ENCODE results near the gene PLCL1. TPM values are rescaled to one million over a fixed set of nuclear protein-coding genes. Genes with fewer than 3 reads are reported as not detected.
A peak's percentile ranks its signal among the peaks of the same experiment; 100 is the strongest.

Gene PLCL1
- total and polyA plus RNA-seq, 10 of the 15 experiments (the other 5 are each of a cell fraction or from before 2014, with no cell fraction given), result 0.03 to 1.5 (median 0.22) TPM

DNA sequence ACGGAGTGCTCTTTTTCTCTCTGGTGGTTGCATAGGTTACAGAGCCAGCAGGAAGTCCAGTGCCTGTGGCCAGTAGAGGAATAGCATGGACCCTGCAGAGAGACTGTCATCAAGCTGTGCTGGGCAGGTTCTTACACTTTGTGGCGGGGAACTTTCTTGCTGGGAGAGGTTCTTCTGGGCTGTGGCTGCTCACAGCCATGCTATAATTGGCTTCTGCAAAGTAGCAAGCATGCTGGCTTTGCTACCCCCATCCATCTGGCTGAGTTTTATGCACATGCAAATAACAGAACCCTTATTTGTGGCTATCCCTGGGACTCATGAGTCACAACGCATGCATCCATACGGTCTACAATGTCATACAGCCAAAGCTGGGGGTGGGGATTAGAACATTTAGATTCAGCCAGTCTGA, 68.9 kb downstream of the PLCL1 start:
- H3K27ac ChIP-seq (ENCODE audit: control insufficient read depth, insufficient read depth), result no peak overlapping the region
- no peaks in the 10 kb centered on the region for H3K27me3 ChIP-seq (replicated peaks in 1 of 2; ENCODE audit: control insufficient read depth in 2 of 2, insufficient read depth in 2 of 2, low read length in 1 of 2)
- ChIA-PET RAD21 (ENCODE audit: unreplicated experiment) (interaction anchor here (1.2 kb wide), 1 partner anchor 16 kb away, joined by 3 read pairs; no protein-coding TSS in a partner anchor), SMC1A (ENCODE audit: uncharacterized antibody, unreplicated experiment) (interaction anchor here (0.8 to 1.8 kb wide), 6 partner anchors 10 to 22 kb away, joined by 3 to 6 read pairs (median 4); no protein-coding TSS in a partner anchor), CTCF (interaction anchor here (0.6 to 0.8 kb wide), 3 partner anchors 60 to 234 kb away, joined by 3 read pairs; no protein-coding TSS in a partner anchor), POLR2A (no interaction called here)
- no peak overlapping the region for H3K4me2 ChIP-seq (ENCODE audit: control insufficient read depth, insufficient read depth)
- BruUV-seq (replicated peaks), result no TSS peak
- no peak for DNase-seq (ENCODE audit: low read depth, low spot score)
- no peaks in the 10 kb centered on the region for H3K9me3 ChIP-seq (replicated peaks; ENCODE audit: control insufficient read depth, insufficient read depth, low read length)
- H3K4me1 ChIP-seq (ENCODE audit: control insufficient read depth, insufficient read depth, low read length), result no peaks in the 10 kb centered on the region
- ATAC-seq, result peak; percentile 44; the same call in 2 of the 3 replicates
- H3K79me2 ChIP-seq (ENCODE audit: control insufficient read depth, insufficient read depth, low read length), result no peaks in the 10 kb centered on the region
- intact Hi-C loops (cut with micrococcal nuclease; ENCODE audit: unreplicated experiment) (no loop called here), in situ Hi-C loops (cut with MboI) (no loop called here)
- TF ChIP-seq PAX5 (IDR thresholded peaks at IDR 0.05; ENCODE audit: borderline replicate concordance, low read depth, low read length) (no peak), ZNF622 (IDR thresholded peaks at IDR 0.05) (no peak), ZZZ3 (IDR thresholded peaks at IDR 0.05; ENCODE audit: control insufficient read depth, insufficient read length, low read depth) (no peak), RCOR1 (conservative IDR thresholded peaks at IDR 0.05; ENCODE audit: low read depth, low read length) (no peak), EGR1 (IDR thresholded peaks at IDR 0.05; ENCODE audit: borderline replicate concordance in 1 of 2, low read depth in 2 of 2, low read length in 2 of 2) (no peak), NBN (IDR thresholded peaks at IDR 0.05) (no peak), LARP7 (IDR thresholded peaks at IDR 0.05) (no peak), HDAC6 (IDR thresholded peaks at IDR 0.05; ENCODE audit: unreplicated experiment) (no peak)
- TF ChIP-seq, protein P1, sequence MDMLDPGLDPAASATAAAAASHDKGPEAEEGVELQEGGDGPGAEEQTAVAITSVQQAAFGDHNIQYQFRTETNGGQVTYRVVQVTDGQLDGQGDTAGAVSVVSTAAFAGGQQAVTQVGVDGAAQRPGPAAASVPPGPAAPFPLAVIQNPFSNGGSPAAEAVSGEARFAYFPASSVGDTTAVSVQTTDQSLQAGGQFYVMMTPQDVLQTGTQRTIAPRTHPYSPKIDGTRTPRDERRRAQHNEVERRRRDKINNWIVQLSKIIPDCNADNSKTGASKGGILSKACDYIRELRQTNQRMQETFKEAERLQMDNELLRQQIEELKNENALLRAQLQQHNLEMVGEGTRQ (IDR thresholded peaks at IDR 0.05; ENCODE audit: borderline replicate concordance, low read depth, low read length), result no peak
- no peak for FAIRE-seq
- H3K4me3 ChIP-seq, result no peak overlapping the region
- H3K36me3 ChIP-seq (ENCODE audit: control insufficient read depth in 2 of 2, insufficient read depth in 2 of 2, low read length in 1 of 2), result no peaks in the 10 kb centered on the region
- no peak overlapping the region for H3K9ac ChIP-seq (ENCODE audit: control insufficient read depth, insufficient read depth, low read length)
- WGBS (ENCODE audit: insufficient coverage, insufficient replicate concordance, low lambda C conversion rate, missing lambda C conversion rate), result 63% methylated on average over 4 of the region's 4 CpGs
- H4K20me1 ChIP-seq (ENCODE audit: control insufficient read depth, insufficient read depth), result no peaks in the 10 kb centered on the region
- H2AFZ ChIP-seq (ENCODE audit: control insufficient read depth, low read depth, low read length), result no peak overlapping the region
